Stimulated activated naive CD8-positive, alpha-beta T cell treated with anti-CD3 and anti-CD28 coated beads, Interleukin-15, amount 100 ng/mL, for 72 hours (primary cell): Measurements from ENCODE around the gene CST9.

Source experiments
- ATAC-seq: fragments of 150-1000 bp; cut with Tn5 transposase; 2 replicates; pipeline ENCODE4 v1.10.0; 2021; ENCODE audit warnings: mild to moderate bottlenecking, moderate library complexity
- DNase-seq, 2 donors: peaks; one replicate each; pipeline ENCODE4 v3.0.0; 2021 to 2022
- H3K27ac Mint-ChIP-seq, 2 donors: one replicate each; pipeline ENCODE4 v1.8.0; 2022; ENCODE audit warnings: mild to moderate bottlenecking in 2 of 2, mixed read lengths in 2 of 2, moderate library complexity in 2 of 2
- H3K27me3 Mint-ChIP-seq: one replicate; pipeline ENCODE4 v1.8.0; 2022; ENCODE audit warnings: mixed read lengths
- H3K4me1 Mint-ChIP-seq: one replicate; pipeline ENCODE4 v1.8.0; 2022; ENCODE audit warnings: mild to moderate bottlenecking, mixed read lengths
- H3K4me3 Mint-ChIP-seq, 2 donors: one replicate each; pipeline ENCODE4 v1.8.0; 2022; ENCODE audit warnings: mild to moderate bottlenecking in 2 of 2, mixed read lengths in 2 of 2, moderate library complexity in 1 of 2
- H3K9me3 Mint-ChIP-seq, 2 donors: one replicate each; pipeline ENCODE4 v1.8.0; 2022; ENCODE audit warnings: mixed read lengths in 2 of 2

Gene CST9

DNA sequence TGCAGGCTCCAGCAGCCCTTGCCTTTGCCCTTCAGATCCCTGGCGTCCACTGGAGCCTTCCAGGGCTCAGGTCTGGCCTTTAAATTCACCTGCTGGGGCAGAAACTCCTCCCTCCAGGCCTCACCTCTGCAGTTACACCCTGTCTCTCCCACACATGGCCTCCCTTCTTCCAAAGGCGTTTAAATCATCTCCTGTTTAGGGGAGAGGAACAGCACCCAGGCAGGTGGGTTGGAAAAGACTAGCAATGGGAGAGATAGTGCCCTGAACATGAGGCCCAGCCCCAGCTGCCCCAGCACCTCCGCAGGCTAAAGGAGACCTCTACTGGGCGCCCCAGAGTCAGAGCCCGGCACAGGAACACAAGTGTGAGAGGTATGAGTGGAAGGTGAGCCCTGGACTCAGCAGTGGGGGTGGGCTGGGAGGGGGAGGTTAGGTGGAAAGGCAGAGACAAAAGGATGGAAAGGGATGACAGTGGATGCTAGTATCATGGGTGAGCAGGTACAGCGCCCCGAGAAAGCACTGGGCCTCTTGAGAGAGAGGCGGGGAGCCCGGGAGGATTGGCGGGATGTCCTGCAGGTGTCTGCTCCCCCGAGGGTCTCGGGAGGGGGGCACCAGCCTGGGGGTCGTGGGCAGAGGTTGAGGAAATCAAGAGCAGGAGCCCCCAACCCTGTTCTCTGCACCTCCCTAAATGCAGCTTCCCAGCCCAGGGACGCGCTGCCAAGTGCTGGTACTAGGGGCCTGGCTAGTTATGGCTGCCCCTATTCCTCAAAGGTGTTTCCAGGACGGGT lies at the start of gene CST9:
TSS of gene CST9 (minus strand) at position 51 of the 785 bp plus-strand sequence. CDS start 53 bp downstream, outside the sequence.
- H3K27ac Mint-ChIP-seq = no peak within 1 kb of the TSS
- H3K4me1 Mint-ChIP-seq = peaks cover 12% of the 10 kb centered on the region
- no peaks in the 10 kb centered on the region for H3K9me3 Mint-ChIP-seq
- peak in 1 of 2 donors; percentile 8 for DNase-seq
- ATAC-seq = no peak
- peaks cover 12% of the 10 kb centered on the region for H3K27me3 Mint-ChIP-seq
- H3K4me3 Mint-ChIP-seq = no peak within 1 kb of the TSS

DNA sequence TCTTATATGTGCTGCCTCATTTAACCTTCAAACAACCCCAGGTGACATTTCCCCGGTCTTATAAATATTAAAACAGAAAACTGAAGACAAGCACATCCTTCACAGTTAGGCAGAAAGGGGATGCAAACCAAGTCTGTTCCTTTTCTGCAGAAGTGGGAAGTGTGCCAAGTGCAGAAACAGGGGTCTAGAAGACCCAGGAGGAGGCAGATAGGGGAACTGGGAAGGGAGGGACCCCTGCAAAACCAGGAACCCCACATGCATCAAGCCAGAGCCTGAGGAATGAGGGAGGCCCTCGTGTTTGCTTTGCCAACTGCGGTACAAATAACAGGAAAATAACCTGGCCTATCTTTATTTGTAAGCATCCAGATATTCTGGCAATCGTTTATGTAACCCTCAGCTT lies 49.0 kb upstream of the CST9 start:
- Mint-ChIP-seq H3K4me3 (no peak overlapping the region), H3K4me1 (no peaks in the 10 kb centered on the region), H3K27ac (no peak overlapping the region), H3K27me3 (peaks cover 33% of the 10 kb centered on the region), H3K9me3 (no peaks in the 10 kb centered on the region)
- no peak for ATAC-seq
- no peak for DNase-seq

DNA sequence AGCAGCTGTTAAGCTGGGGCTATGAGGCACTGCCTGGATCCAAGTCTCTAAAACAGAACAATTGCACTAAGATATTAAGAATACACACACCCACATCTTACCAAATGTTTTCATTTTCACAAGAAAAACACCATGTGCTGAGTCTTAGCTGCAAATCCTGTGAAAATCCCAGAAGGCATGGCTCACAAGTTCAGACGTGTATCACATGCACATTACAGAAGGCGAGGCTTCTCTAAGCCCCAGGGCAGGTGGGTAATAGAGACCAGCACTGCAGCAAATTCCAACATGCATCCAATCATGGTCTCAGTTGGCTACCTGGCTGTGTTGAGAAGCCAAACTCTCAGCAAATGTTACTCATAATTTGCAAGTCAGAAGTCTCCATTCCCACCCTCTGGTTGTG lies 48.3 kb upstream of the CST9 start:
- H3K4me1 Mint-ChIP-seq = no peaks in the 10 kb centered on the region
- no peaks in the 10 kb centered on the region for H3K9me3 Mint-ChIP-seq
- H3K27ac Mint-ChIP-seq = no peak overlapping the region
- no peak for ATAC-seq
- H3K4me3 Mint-ChIP-seq = no peak overlapping the region
- H3K27me3 Mint-ChIP-seq = peaks cover 33% of the 10 kb centered on the region
- DNase-seq = no peak

DNA sequence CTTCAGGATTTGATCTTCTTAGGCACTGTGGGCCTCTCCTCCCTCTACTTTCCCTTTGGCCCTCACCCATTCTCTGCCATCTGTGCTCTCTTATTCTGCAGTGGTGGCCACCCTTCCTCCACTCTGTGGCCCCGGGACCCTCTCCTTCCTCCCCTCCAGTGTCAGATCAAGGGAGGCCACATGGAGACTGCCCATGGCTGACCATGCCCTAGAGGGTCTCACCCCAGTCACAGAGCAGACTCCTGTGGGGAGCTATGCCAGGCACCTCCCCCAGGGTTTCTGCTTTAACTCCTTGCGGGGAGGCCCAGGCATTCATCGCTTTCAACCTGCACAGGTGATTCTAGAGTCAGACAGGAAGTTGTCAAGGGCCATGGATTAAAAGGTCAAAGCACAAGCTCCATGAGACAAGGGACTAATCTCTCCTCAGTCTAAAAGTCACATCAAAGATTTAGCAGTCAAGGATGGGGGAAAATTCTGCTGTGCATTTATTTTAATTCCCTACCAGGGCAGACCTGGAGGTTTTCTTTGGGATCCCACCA lies 47.8 kb upstream of the CST9 start:
- DNase-seq (no peak), ATAC-seq (no peak)
- Mint-ChIP-seq H3K4me1 (no peaks in the 10 kb centered on the region), H3K27me3 (peaks cover 33% of the 10 kb centered on the region), H3K27ac (peak overlapping the region in 1 of 2 donors; percentile 28), H3K4me3 (no peak overlapping the region), H3K9me3 (no peaks in the 10 kb centered on the region)

DNA sequence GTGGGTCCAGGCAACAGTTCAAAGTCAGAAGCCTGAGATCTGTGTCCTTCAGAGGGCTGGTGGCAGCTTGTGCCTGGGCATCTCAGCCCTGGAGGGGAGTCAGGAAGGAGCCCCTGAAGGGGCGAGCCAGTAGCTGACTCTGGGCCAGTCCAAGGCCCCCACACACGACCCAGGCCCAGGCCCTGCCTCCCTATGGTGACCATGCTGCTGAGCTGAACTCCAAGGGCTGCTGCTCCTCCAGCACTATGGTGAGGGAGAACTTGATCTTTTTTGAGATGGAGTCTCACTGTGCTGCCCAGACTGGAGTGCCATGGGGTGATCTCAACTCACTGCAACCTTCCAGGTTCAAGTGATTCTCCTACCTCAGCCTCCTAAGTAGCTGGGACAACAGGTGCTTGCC lies 47.2 kb upstream of the CST9 start:
- peaks cover 33% of the 10 kb centered on the region for H3K27me3 Mint-ChIP-seq
- ATAC-seq (no peak), DNase-seq (no peak)
- no peaks in the 10 kb centered on the region for H3K9me3 Mint-ChIP-seq
- H3K4me3 Mint-ChIP-seq = no peak overlapping the region
- H3K4me1 Mint-ChIP-seq = no peaks in the 10 kb centered on the region
- no peak overlapping the region for H3K27ac Mint-ChIP-seq

DNA sequence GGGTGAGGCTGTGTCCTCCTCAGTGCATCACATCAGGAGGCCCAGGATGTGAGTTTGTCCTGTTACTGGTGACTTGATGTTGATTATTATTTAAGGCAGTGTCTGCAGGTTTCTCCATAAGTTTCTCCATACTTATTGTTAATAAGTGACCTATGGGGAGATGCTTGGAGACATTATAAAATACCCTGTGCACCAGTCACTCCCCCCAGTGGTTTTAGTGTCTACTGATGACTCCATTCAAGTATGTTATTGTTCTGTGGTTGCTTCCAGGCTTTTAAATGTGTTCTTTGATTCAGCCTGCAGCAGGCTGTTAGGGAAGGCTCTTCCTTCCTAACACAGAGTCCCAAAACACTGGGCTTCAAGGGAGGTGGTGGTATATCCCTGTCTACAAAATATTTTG lies 46.7 kb upstream of the CST9 start:
- DNase-seq = no peak
- H3K27ac Mint-ChIP-seq = no peak overlapping the region
- no peak overlapping the region for H3K4me3 Mint-ChIP-seq
- H3K9me3 Mint-ChIP-seq = no peaks in the 10 kb centered on the region
- H3K4me1 Mint-ChIP-seq = no peaks in the 10 kb centered on the region
- no peak for ATAC-seq
- H3K27me3 Mint-ChIP-seq = peaks cover 33% of the 10 kb centered on the region

DNA sequence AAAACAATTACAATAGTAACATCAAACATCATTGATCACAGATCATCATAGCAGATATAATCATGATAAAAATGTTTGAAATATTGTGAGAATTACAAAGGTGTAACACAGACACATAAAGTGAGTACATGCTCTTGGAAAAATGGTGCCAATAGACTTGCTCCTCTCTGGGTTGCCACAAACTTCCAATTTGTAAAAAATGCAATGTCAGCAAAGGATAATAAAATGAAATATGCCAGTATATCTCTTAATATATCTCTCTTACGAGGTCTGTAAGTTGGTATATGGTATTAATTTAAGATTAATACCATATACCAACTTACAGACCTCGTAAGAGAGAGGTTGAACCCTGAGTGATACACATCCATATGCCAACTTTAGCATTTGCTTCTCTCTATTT lies 45.4 kb upstream of the CST9 start:
- Mint-ChIP-seq H3K27me3 (peaks cover 28% of the 10 kb centered on the region), H3K4me3 (no peak overlapping the region), H3K9me3 (no peaks in the 10 kb centered on the region), H3K27ac (no peak overlapping the region), H3K4me1 (no peaks in the 10 kb centered on the region)
- no peak for ATAC-seq
- DNase-seq = no peak

DNA sequence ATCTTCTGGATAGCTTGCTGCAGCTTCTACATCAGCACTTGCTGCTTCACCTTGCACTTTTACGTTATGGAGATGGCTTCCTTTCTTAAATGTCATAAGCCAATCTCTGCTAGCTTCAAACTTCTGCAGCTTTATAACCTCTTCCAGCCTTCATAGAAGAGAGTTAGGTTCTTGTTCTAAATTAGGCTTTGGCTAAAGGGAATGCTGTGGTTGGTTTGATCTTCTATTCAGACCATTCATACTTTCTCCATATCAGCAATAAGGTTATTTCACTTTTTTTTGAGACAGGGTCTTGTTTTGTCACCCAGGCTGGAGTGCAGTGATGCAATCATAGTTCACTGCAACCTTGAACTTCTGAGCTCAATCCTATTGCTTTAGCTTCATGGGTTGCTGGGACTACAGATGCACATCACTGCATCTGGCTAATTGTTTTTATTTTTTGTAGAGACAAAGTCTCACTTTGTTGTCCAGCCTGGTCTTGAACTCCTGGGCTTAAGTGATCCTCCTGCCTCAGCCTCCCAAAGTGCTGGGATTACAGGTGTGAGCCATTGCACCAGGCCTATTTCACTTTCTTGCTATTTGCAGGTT lies 44.2 kb upstream of the CST9 start:
- Mint-ChIP-seq H3K27me3 (peaks cover 16% of the 10 kb centered on the region), H3K4me3 (no peak overlapping the region), H3K9me3 (no peaks in the 10 kb centered on the region), H3K4me1 (no peaks in the 10 kb centered on the region), H3K27ac (no peak overlapping the region)
- DNase-seq = no peak
- no peak for ATAC-seq

GRCh38 chr20:23649242-23649641 lies 43.5 kb upstream of the CST9 start:
- H3K4me1 Mint-ChIP-seq = no peaks in the 10 kb centered on the region
- H3K4me3 Mint-ChIP-seq = no peak overlapping the region

DNA sequence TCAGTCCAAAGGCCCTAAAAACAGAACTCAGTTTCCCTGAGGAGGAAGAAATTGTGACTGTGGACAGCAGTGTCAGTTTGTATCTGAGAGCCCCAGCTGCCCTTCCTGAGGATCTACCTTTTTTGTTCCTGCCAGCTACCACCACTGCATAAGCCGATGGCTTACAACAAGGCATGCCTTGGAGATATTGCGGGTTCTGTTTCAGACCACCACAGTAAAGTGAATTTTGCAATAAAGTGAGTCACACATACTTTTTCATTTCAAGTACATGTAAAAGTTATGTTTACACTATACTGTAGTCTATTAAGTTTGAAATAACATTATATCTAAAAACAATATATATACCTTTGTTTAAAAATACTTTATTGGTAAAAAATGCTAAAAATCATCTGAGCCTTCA lies 41.6 kb upstream of the CST9 start:
- DNase-seq (no peak), ATAC-seq (no peak)
- Mint-ChIP-seq H3K27me3 (no peaks in the 10 kb centered on the region), H3K27ac (no peak overlapping the region), H3K4me1 (peaks cover 5% of the 10 kb centered on the region), H3K4me3 (no peak overlapping the region), H3K9me3 (no peaks in the 10 kb centered on the region)

More at GRCh38 chr20:23649242-23649641, 43.5 kb upstream of the CST9 start:
- Mint-ChIP-seq H3K27ac (no peak overlapping the region), H3K27me3 (peaks cover 10% of the 10 kb centered on the region), H3K9me3 (no peaks in the 10 kb centered on the region)
- no peak for ATAC-seq
- no peak for DNase-seq

GRCh38 chr20:23646106-23646873 lies 40.6 kb upstream of the CST9 start:
- DNase-seq = no peak

DNA sequence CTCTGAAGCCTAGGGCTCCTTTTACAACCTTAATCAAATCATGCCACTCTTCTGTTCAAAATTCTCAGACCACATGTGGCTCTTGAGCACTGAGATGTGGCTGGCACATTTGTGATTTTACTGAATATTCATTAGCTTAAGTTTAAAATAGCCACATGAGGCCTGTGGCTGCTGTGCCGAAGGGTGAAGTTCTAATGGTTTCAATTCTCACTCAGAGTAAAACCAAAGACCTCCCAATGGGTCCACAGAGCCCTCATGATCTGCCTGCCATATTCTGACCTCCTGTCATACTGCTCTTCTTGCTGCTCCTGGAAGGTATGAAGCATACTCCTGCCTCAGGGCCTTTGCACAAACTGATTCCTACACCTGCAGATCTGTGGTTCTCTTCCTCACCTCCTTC lies 39.9 kb upstream of the CST9 start:
- Mint-ChIP-seq H3K27me3 (peaks cover 3% of the 10 kb centered on the region), H3K4me1 (peaks cover 5% of the 10 kb centered on the region)

More at GRCh38 chr20:23646106-23646873, 40.6 kb upstream of the CST9 start:
- ATAC-seq = no peak
- Mint-ChIP-seq H3K27ac (no peak overlapping the region), H3K4me3 (no peak overlapping the region), H3K9me3 (no peaks in the 10 kb centered on the region), H3K27me3 (no peaks in the 10 kb centered on the region), H3K4me1 (peaks cover 5% of the 10 kb centered on the region)

DNA sequence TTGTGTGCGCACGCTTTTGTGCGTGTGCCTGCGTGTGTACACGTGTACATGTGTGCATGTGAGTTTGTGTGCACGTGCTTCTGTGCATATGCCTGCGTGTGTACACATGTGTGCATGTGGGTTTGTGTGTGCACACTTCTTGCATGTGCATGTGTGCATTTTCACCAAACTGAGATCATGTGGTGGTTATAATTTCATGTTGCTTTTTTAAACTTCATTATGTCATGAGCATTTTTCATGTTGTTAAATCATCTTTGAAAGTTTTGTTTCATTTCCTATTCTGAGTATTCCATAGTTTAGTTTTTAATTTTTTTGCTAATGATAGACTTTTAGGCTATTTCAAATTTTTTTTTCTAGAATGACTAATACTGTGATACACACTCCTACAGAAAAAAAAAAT lies 38.4 kb upstream of the CST9 start:
- peaks cover 5% of the 10 kb centered on the region for H3K4me1 Mint-ChIP-seq
- DNase-seq (no peak), ATAC-seq (no peak)
- no peak overlapping the region for H3K4me3 Mint-ChIP-seq
- H3K27me3 Mint-ChIP-seq = peaks cover 17% of the 10 kb centered on the region
- H3K9me3 Mint-ChIP-seq = no peaks in the 10 kb centered on the region
- H3K27ac Mint-ChIP-seq = no peak overlapping the region

More for the DNA sequence above, 39.9 kb upstream of the CST9 start:
- Mint-ChIP-seq H3K27ac (no peak overlapping the region), H3K4me3 (no peak overlapping the region), H3K9me3 (no peaks in the 10 kb centered on the region)
- no peak for ATAC-seq
- no peak for DNase-seq

DNA sequence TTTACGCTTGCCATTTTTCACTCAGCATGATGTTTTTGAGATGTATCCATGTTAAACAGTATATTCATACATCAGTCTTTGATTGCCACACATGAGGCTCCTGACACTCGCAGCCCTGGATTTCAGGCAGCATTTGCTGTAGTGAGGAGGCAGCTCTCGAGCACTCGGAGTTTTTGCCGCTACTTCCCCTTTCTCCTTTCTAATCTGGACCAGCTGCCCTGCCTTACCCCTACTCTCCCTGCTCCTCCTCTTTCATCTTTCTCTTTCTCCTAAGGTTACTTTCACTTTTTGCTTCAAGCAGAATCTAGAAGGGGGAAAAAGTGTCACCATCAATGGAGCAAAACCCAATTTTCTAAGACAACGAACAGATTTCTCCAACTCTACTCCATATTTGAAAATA lies 37.9 kb upstream of the CST9 start:
- ATAC-seq (no peak), DNase-seq (no peak)
- Mint-ChIP-seq H3K27me3 (peaks cover 22% of the 10 kb centered on the region), H3K4me1 (peaks cover 5% of the 10 kb centered on the region), H3K27ac (no peak overlapping the region), H3K9me3 (no peaks in the 10 kb centered on the region), H3K4me3 (no peak overlapping the region)

- no peaks in the 10 kb centered on the region for H3K9me3 Mint-ChIP-seq
- DNase-seq (no peak), ATAC-seq (no peak)
- peaks cover 8% of the 10 kb centered on the region for H3K4me1 Mint-ChIP-seq
- peaks cover 30% of the 10 kb centered on the region for H3K27me3 Mint-ChIP-seq
- no peak overlapping the region for H3K4me3 Mint-ChIP-seq
- H3K27ac Mint-ChIP-seq = no peak overlapping the region
These were observed 36.4 kb upstream of the CST9 start for GRCh38 chr20:23641936-23642751.
